ENCODE results near the gene ELMO3. TPM values are rescaled to one million over a fixed set of nuclear protein-coding genes. Genes with fewer than 3 reads are reported as not detected.

ELMO3 gene
- polyA plus RNA-seq, 5 donors, result 4.6 to 11.0 (median 6.3) TPM

DNA sequence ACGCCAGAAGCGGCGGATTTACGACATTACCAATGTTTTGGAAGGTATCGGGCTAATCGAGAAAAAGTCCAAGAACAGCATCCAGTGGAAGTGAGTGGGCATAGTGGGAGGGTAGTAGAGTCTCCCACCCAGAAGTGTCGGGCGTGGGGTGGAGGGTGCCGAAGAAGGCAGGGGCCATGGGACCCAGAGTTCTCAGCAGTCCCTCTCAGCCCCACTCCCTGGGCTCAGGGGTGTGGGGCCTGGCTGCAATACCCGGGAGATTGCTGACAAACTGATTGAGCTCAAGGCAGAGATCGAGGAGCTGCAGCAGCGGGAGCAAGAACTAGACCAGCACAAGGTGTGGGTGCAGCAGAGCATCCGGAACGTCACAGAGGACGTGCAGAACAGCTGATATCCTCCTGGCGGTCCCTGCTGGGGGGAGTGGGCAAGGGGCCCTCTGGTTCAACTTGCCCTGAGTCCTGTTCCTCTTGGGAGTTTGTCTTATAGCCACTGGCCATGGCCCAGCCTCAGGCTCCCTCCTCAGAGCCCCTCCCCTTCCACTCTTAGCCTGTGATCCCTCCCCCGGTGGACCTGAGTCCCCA is 6.1 kb upstream of the ELMO3 start:
- DNase-seq, result no peak

DNA sequence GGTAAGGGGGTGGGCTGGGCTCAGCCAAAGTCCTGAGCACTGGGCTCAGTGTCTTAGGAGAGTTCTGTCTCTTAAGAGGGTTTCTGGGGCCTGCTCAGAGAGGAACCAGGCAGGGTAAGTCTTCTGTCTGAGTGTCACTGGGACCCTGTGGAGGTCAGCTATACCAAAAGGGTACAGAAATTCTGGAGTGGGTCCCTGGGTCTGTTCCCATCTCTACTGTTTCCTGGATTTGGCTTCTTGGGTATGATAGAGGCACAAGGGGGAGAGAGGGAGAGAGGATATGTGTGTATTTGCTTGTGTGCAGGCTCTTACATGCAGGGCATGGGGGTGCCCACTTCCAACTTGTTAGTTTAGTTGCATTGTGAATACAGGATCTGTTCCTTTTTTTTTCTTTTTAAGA is 5.4 kb upstream of the ELMO3 start:
- DNase-seq, result no peak

DNA sequence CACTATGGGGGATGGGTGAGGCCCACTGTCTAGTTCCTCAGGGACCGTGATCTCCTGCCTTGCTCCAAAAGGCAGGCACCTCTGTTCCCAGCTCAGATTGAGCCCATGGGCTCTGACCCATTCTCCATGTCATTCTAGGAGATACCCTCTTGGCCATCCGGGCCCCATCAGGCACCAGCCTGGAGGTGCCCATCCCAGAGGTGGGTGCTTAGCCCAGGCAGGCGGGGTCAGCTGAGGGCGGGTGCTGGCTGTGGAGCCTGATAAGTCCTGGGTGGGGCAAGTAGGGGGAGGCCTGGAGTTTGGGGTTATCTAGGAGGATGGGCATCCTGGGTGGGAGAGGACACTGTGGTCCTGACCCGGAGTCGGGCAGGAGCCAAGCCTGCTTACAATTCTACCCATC is 4.7 kb upstream of the ELMO3 start:
- no peak for DNase-seq

DNA sequence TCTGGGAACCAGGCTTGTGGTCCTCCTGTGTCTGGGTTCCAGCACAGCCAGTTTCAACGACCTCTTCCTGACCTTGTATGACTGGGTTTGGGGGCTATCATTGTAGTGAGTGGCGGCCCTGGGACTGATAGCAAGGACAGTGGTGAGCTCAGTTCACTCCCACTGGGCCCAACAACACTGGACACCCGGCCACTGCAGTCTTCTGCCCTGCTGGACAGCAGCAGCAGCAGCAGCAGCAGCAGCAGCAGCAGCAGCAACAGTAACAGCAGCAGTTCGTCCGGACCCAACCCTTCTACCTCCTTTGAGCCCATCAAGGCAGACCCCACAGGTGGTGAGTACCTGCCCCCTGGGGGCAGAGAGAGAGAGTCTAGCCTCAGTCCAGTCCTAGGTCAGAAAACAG is 3.3 kb upstream of the ELMO3 start:
- DNase-seq, result no peak

DNA sequence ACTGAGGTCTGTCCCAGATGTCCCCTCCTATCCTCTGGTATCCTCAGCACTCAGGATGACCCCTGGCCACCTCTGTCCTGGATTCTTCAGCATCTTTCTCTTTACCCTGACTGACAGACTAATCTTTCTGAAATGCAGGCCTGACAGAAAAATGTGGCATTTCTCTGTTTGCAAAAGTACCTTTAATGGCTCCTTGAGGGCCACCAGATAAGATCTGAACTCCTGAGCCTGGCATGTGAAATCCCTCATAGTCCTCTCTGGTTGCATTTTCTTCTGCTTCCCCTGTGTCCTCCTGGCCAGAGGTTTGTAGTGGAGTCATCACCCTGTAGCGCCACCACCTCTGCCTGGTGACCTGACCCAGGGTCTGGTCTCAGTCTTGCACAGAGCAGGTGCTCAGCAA is 2.0 kb upstream of the ELMO3 start:
- no peak for DNase-seq

DNA sequence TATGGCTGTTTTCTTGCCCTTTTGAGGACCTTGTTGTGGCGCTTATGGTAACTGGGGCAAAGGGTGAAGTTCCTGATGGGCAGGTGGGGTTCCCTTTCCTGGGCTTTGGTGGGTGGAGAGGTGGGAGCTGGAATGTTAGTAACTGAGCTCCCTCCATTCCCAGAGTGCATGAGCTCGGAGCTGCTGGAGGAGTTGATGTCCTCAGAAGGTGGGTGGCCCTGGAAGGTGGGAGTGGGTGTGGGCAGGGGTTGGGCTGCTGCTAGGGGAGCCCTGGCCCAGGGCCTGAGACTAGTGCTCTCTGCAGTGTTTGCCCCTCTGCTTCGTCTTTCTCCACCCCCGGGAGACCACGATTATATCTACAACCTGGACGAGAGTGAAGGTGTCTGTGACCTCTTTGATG is 1.2 kb upstream of the ELMO3 start:
- no peak for DNase-seq

DNA sequence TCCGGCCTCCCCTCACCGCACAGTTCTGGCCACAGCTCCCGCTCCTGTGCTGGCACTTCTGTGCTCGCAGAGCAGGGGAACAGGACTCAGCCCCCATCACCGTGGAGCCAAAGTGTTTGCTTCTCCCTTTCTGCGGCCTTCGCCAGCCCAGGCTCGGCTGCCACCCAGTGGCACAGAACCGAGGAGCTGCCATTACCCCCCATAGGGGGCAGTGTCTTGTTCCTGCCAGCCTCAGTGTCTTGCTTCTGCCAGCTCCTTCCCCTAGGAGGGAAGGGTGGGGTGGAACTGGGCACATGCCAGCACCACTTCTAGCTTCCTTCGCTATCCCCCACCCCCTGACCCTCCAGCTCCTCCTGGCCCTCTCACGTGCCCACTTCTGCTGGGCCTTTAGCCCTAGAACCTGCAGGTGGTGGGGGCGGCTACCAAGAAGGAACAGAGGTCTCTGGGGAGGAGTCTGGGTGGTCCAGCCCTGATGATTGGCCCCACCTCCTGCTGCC is 645 bp upstream of the ELMO3 start:
- DNase-seq, result peak in 1 of 2 donors; percentile 46

DNA sequence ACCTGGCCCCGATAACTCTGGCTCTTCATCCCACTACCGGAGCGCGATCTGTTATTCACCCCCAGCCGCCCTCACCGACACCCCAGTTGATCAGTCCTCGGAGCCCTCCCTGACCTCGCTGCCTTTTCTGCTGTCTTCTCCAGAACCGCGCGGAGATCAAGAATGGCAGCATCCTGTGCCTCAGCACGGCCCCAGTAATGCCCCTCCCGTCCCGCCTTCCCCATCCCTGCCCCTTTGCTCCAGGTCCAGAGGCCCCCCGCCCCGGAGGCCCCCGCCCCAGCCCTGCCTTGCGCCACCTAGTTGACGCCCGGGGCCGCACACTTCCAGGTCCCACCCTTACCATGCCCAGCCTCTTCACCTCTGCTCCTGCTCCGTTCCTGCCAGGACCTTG is 872 bp downstream of the ELMO3 start:
- no peak for DNase-seq

DNA sequence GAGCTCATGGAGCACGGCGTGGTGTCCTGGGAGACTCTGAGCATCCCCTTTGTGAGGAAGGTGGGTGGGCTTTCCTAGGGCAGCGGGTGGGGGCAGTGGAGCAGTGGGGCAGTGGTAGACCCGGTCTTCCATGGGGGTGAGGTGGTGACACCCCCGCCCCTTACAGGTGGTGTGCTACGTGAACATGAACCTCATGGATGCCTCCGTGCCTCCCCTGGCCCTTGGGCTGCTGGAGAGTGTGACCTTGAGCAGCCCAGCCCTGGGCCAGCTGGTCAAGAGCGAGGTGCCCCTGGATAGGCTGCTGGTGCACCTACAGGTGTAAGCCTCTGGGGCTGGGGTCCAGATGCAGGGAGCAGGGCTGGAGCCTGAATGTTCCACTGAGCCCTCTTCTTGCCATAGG is 1.6 kb downstream of the ELMO3 start:
- no peak for DNase-seq

DNA sequence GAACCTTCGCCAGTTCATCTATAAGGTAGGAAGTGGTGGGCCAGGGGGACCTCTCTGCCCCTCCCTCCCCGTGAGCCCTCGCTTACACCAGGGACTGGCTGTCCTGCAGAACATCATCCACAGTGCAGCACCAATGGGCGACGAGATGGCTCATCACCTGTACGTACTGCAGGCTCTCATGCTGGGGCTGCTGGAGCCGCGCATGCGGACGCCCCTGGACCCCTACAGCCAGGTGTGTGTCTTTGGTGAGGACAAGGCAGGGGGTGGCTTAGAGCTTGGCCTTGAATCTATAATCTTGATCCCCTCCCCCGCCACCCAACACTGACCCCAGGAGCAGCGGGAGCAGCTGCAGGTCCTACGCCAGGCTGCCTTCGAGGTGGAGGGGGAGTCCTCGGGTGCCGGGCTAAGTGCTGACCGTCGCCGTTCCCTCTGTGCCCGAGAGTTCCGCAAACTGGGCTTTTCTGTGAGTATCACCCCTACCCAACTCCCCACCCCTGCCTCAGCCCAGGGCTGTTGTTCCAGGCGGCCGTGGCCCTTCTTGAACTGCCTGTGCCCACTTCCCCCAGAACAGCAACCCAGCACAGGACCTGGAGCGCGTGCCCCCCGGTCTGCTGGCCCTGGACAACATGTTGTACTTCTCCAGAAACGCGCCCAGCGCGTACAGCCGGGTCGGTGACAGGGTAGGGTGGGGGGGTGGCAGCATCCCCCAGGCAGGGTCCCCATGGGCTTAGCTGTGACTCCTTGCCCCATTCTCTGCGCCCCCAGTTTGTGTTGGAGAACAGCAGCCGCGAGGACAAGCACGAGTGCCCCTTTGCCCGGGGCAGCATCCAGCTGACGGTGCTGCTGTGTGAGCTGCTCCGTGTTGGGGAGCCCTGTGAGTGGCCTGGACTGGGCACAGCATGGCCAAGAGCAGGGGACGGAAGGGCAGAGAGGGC is 2.7 kb downstream of the ELMO3 start:
- DNase-seq, result no peak

DNA sequence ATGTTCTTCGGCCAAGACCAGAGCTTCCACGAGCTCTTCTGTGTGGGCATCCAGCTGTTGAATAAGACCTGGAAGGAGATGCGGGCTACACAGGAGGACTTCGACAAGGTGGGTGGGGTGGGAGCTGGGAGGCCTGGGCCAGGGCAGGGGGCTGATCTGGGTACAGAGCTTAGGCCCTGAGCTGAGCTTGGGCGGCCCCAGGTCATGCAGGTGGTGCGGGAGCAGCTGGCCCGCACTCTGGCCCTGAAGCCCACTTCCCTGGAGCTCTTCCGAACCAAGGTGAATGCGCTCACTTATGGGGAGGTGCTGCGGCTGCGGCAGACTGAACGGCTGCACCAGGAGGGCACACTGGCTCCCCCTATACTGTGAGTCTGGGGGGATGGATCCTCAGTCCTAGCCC is 3.5 kb downstream of the ELMO3 start:
- DNase-seq, result no peak

DNA sequence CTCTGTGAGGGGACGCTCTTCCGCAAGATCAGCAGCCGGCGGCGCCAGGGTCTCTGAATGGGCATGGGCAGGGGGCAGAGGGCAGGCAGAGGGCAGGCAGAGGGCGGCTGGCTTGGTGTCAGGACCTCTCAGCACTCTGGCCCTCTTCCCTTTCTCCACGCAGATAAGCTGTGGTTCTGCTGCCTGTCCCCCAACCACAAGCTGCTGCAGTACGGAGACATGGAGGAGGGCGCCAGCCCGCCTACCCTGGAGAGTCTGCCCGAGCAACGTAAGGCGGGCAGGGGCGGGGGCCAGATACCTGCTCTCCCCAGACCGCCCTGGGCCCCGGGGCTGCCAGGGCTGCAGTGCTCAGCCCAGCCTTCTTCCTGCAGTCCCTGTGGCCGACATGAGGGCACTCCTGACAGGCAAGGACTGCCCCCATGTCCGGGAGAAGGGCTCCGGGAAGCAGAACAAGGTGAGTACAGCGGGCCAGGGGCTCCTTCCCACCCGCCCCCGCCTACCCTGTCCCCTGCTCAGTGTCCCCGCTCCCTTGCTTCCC is 4.1 kb downstream of the ELMO3 start:
- no peak for DNase-seq

DNA sequence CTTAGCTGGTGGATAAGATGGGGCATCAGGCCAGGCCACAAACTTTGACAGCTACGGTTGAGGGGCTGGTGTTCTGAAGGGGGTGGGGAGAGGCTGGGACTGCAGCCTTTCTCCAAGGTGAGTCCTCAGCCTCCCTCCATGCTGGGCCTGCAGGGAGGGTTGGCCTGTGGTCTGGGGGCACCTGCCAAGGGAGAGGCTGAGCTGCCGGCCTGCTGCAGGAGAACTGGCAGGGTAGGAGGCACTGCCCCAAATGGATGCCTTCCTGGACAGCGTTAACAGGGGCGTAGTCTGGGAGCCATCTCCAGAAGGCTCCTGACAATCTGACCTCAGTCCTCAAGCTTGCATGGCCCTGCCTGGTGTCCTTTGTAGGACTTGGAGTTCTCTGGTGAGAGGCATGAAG is 5.1 kb downstream of the ELMO3 start:
- no peak for DNase-seq

DNA sequence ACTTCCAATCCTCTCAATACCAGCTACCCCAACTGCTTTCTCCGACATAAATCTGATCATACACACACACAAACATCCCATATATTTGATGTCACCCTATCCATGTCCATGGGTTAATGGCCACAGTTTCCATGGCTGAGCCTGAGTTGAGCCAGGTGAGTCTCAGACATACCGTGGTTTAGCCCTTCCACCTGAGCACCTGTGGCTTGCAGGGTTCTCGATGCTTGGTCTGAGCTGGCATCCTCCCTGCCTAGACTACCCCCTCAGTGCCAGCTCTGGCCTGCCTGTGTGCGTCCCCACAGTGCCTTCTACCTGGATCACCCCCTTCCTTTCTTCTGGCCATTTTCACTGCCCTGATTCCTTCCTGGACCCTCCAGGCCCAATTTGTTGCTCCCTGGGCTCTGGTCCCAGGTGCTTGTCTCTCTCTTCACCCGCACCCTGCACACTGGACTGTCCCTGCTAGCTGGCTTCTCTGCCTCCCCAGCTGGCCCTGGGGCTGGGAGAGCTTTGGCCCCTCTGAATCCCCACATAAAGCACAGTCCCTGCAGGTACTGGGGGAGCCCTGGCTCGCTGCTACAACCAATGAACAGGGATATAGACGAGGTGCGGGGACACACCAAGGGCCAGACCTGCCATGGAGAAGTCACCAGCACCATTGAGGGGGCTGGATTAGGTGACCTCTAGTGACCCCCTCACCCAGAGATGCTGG is 7.4 kb downstream of the ELMO3 start:
- DNase-seq, result no peak

DNA sequence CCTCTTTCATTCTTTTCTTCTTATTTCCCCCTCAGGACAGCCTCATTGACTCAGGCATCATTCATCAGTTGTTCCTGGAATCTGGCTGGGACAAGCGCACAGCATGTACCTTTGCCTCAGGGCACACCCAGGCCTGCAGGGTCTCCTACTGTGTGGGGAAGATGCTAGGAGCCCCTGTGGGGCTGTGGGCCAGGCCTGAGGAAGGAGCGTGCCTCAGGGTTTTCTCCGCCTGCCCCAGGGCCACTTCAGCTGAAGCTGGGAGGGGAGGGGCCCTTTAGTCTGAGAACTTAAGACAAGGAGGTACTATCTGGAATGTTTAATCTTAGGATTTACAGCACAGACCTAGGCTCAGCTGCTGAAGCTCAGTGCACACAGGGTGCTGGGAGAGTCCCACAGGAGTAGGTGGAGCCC is 7.9 kb downstream of the ELMO3 start:
- no peak for DNase-seq

DNA sequence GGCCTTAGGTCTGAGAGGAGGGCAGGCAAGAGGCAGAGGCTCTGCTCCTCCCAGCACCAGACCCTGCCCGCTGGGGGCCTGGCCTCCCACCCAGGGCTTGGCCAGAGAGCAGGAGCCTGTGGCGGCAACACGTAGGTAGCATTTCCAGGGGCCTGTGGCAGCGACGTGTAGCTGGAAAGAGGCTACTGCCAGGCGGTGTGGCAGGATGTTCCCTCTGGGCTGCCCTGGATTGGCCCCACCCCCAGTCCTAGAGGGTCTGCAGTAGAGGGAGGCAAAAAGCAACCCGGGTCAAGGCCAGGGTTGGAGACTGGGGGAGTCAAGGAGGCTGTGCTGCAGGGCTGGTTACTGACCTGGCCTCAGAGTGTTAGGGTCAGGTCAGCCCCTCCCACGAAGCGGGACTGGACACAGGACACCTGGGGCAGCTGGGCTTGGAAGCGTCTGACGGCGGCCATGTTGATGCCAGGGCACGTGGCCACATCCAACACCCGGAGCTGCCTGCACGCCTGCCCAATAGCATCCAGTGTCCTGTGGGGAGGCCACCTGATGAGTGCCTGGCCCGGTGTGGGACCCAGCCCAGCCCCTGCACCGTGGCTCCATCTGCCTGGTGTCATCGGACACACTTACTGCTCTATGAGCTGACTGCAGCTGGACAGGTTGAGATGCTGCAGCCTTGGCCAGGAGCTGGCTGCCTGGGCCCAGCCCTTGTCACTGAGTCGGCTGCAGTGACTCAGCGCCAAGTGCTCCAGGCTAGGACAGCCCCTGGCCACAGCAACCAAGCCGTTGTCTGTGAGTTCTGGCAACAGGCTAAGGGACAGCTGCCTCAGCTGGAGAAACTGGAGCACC is 8.5 kb downstream of the ELMO3 start:
- DNase-seq, result no peak

DNA sequence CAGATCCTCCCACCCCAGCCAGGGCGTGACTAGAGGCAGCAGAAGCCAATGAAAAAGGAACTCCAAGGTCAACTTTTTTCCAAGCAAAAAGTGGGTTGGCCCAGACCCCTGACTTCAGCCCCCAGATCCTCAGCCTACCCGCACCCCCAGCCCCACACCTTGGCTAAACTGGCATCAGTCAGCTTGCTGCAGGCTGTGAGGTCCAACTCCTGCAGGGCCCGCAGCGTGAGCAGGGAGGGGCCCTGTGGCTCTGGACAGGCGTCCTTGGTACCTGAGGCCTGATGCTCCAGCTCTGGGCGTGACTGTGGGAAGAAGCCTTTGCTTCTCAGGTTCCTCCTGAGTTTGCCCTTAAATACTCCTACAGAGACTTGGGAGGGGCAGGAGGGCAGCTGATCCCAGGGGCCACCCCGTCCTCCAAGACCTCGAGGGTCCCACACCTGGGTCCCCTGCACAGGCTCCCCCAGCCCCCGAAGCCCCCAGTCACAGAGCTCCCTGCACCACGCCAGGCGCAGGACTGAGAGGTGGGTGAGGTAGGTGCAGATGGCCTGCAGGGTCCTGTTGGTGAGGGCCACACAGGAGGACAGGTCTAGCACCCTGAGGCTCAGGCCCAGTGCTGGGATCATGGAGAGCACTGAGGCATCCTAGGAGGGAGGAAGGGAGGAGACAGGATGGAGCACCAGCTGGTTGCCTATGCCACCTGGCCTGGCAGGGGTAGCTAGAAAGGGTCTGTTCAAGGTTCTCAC is 9.4 kb downstream of the ELMO3 start:
- DNase-seq, result no peak

DNA sequence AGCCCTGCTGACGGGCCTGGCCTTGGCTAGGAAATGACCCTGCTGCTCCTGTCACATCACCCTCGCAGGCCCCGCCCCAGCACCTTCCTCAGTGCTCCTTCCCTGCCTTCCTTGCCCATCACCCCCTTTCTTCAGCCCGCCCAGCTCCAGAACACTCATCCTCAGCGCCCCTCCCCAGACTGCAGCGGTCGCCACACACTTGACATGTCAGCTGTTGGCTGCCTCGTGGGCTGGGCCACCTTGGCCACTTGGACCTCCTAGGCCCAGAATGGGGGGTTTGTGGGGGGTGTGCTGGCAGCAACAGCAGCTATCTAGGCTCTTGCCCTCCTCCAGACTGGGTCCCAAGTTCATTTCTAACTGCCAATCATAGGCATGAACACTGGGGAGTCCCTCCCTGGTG is 10.6 kb downstream of the ELMO3 start:
- DNase-seq, result no peak

DNA sequence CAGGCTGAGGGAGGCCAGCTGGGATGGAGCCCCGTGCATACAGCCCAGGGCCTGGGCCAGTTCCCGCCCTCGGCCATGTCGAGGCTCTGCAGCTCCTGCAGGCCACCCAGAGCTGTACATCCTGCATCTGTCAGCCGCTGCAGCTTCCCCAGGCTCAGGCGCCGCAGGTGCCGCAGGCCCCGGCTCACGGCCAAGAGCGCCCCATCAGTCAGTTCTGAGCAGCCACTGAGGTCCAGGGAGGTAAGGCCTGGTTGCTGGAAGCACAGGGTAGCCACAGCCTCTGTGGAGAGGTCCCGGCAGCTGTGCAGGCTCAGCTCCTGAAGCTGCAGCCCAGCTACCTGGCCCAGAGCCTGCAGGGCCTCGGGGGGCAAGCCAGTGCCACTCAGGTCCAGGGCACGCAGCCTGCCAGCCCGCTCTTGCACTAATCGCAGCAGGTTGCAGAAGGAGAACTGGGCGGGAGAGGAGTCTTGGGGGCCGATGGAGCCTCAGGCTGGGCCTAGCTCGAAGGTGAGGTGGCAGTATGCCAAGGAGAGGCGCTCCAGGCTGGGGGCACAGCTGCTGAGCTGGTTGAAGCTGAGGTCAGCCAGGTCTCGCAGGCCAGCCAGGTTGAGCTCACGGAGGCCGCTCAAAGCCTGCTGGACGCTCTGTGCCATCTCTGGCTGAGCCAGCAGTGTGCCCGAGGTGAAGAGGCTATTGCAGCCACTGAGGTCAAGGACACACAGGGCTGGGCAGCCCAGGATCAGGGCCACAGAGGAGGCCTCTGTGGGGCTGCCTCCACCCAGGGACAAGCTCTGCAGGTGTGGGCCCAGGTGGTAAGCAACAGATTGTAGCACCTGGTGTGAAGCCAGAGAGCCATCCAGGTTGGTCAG is 11.4 kb downstream of the ELMO3 start:
- no peak for DNase-seq

DNA sequence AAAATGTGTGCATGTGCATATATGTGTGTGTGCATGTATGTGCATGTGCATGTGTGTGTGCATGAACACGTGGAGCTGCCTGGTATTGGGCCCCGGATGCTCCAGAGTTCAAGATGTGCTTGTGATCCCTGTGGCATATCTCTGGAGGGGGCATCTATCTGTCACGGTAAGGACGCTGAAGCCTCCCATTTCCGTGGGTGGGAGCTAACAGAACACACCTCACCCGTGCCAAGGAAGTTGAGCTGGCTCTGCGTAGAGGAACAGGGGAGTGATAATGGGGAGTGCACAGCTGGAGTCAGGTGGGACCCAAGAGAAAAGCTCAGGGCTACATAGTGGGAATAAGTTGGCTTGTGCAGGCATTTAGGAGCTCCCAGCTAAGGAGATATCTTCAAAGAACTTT is 12.7 kb downstream of the ELMO3 start:
- DNase-seq, result no peak

Measured in right lung (tissue), 5 donors.